GM21447 (cell line): ENCODE data around the gene DCAF5.
"Not testable (repeated sequence)": the region's sequence is repeated elsewhere in the genome, so short reads cannot be mapped to it uniquely, and the experiment has no call there.

Experiments used
- ATAC-seq: cut with Tn5 transposase; IDR thresholded peaks from one replicate; pipeline ENCODE4 v1.9.1; 2021; ENCODE audit not compliant: unreplicated experiment

DCAF5 gene

GRCh38 chr14:69097974-69098373 lies 54.9 kb downstream of the DCAF5 start:
- no peak for ATAC-seq

GRCh38 chr14:69096781-69097475 lies 56.0 kb downstream of the DCAF5 start:
- no peak for ATAC-seq

- no peak for ATAC-seq
Observed at GRCh38 chr14:69096246-69096645, 56.7 kb downstream of the DCAF5 start.

GRCh38 chr14:69094481-69094880 lies 58.4 kb downstream of the DCAF5 start:
- no peak for ATAC-seq

- no peak for ATAC-seq
Observed at GRCh38 chr14:69093631-69094421, 59.1 kb downstream of the DCAF5 start.

- ATAC-seq: no peak
Observed at GRCh38 chr14:69092840-69093422, 60.0 kb downstream of the DCAF5 start.

GRCh38 chr14:69091695-69092094 lies 61.2 kb downstream of the DCAF5 start:
- ATAC-seq: no peak

- ATAC-seq: no peak
Observed at GRCh38 chr14:69091006-69091405, 61.9 kb downstream of the DCAF5 start.

GRCh38 chr14:69090187-69090789 lies 62.6 kb downstream of the DCAF5 start:
- ATAC-seq: no peak

- ATAC-seq: no peak
Observed at GRCh38 chr14:69089046-69089445, 63.9 kb downstream of the DCAF5 start.

- no peak for ATAC-seq
Observed at GRCh38 chr14:69088586-69088985, 64.3 kb downstream of the DCAF5 start.

GRCh38 chr14:69087061-69087461 lies 65.9 kb downstream of the DCAF5 start:
- no peak for ATAC-seq

GRCh38 chr14:69086537-69086936 lies 66.4 kb downstream of the DCAF5 start:
- no peak for ATAC-seq

- ATAC-seq: no peak
Observed at GRCh38 chr14:69084023-69084422, 68.9 kb downstream of the DCAF5 start.

GRCh38 chr14:69083181-69083580 lies 69.7 kb downstream of the DCAF5 start:
- no peak for ATAC-seq

- ATAC-seq: no peak
Observed at GRCh38 chr14:69081271-69081670, 71.6 kb downstream of the DCAF5 start.

- no peak for ATAC-seq
Observed at GRCh38 chr14:69079747-69080146, 73.2 kb downstream of the DCAF5 start.

- ATAC-seq: no peak
Observed at GRCh38 chr14:69079188-69079742, 73.7 kb downstream of the DCAF5 start.

- no peak for ATAC-seq
Observed at GRCh38 chr14:69077841-69078240, 75.1 kb downstream of the DCAF5 start.

- ATAC-seq: not testable (repeated sequence)
Observed at GRCh38 chr14:69077185-69077584, 75.7 kb downstream of the DCAF5 start.

- no peak for ATAC-seq
Observed at GRCh38 chr14:69076341-69076740, 76.6 kb downstream of the DCAF5 start.
